A549 (cell line): Measurements from ENCODE around the gene SP100. TPM values are rescaled to one million over a fixed set of nuclear protein-coding genes. Genes with fewer than 3 reads are reported as not detected.
A peak's percentile ranks its signal among the peaks of the same experiment; 100 is the strongest.

ENCODE experiments used
- ATAC-seq, 2 experiments: fragments of 200-7000 bp in 1 of 2; fragments of >200 bp in 1 of 2; cut with Nextera tagmentation in 1 of 2; cut with Tn5 transposase in 1 of 2; 3 replicates each; pipeline versions ENCODE4 v1.8.0 to v1.9.1; 2018 to 2020; ENCODE audit warnings: mild to moderate bottlenecking in 1 of 2, moderate library complexity in 1 of 2
- CTCF ChIA-PET: fragments of 300-600 bp; sonication (Branson Sonifier 250); formaldehyde crosslinking; extraction: SDS; loops from one replicate; lab custom pipeline; 2021; ENCODE audit warnings: antibody characterized with exemption, inconsistent platforms; lab: Yijun Ruan, JAX
- POLR2A ChIA-PET: fragments of 350-600 bp; formaldehyde crosslinking; extraction: SDS; loops from one replicate; lab custom pipeline; 2021; ENCODE audit warnings: antibody characterized with exemption, inconsistent platforms; lab: Yijun Ruan, JAX
- DNase-seq, 2 experiments: peaks; one replicate each; pipeline versions ENCODE4 v3.0.0 to v3.0.0-alpha.2; 2011 to 2016; ENCODE audit warnings: low read depth in 1 of 2, low spot score in 1 of 2
- FAIRE-seq: peaks from 2 replicates; lab custom pipeline; 2011; peaks lifted over from hg19 to GRCh38; lab: Jason Lieb, UNC
- H3K27ac ChIP-seq, 2 experiments: fragments of >200 bp; sonication (Bioruptor Twin); formaldehyde crosslinking; 3 replicates each; pipeline ENCODE4 v1.5.1; 2016 to 2017
- H3K4me1 ChIP-seq: fragments of >200 bp; sonication (Bioruptor Twin); formaldehyde crosslinking; 3 replicates; pipeline ENCODE4 v1.6.1; 2016
- H3K4me2 ChIP-seq: fragments of >200 bp; sonication (Bioruptor Twin); formaldehyde crosslinking; 3 replicates; pipeline ENCODE4 v1.6.1; 2016
- H3K4me3 ChIP-seq: fragments of >200 bp; sonication (Bioruptor Twin); formaldehyde crosslinking; 3 replicates; pipeline ENCODE4 v1.5.1; 2016
- H3K9me3 ChIP-seq: fragments of >200 bp; sonication (Bioruptor Twin); formaldehyde crosslinking; 3 replicates; pipeline ENCODE4 v1.6.1; 2016
- BHLHE40 ChIP-seq: IDR thresholded peaks from 2 replicates; pipeline ENCODE4 v1.6.1; 2012; ENCODE audit warnings: low read depth, low read length, inconsistent platforms
- CBX2 ChIP-seq: fragments of 200-600 bp; sonication (generic); IDR thresholded peaks from 2 replicates; pipeline ENCODE4 v1.6.1; 2016; ENCODE audit warnings: low read depth, mild to moderate bottlenecking, borderline replicate concordance
- CEBPB ChIP-seq, 2 experiments: fragments of >200 bp in 1 of 2; sonication (Bioruptor Twin) in 1 of 2; formaldehyde crosslinking in 1 of 2; IDR thresholded peaks; 2 replicates each; pipeline ENCODE4 v1.6.1; 2012 to 2016
- CHD2 ChIP-seq: fragments of 150-350 bp; IDR thresholded peaks from 2 replicates; pipeline ENCODE4 v1.6.1; 2014; ENCODE audit warnings: low read length; ENCODE audit not compliant: partially characterized antibody
- CHD4 ChIP-seq: fragments of 200-600 bp; sonication (generic); IDR thresholded peaks from 2 replicates; pipeline ENCODE4 v1.6.1; 2016; ENCODE audit warnings: antibody characterized with exemption, mild to moderate bottlenecking, borderline replicate concordance
- EP300 ChIP-seq, 2 experiments: fragments of >200 bp; sonication (Bioruptor Twin); formaldehyde crosslinking; IDR thresholded peaks; 2 replicates in 1 of 2; 3 replicates in 1 of 2; pipeline ENCODE4 v1.6.1; 2016 to 2017
- FOSB ChIP-seq: fragments of 250-450 bp; sonication (Bioruptor Pico); IDR thresholded peaks from 2 replicates; pipeline ENCODE4 v1.5.0; 2020; ENCODE audit warnings: mild to moderate bottlenecking, moderate library complexity
- FOSL2 ChIP-seq, 2 experiments: fragments of 450-650 bp in 1 of 2; fragments of >200 bp in 1 of 2; sonication (Bioruptor Twin) in 1 of 2; formaldehyde crosslinking; IDR thresholded peaks; 2 replicates each; pipeline versions ENCODE4 v1.5.0 to v1.6.1; 2016 to 2020; ENCODE audit warnings: mild to moderate bottlenecking in 1 of 2, moderate library complexity in 1 of 2
- FOXS1 ChIP-seq: fragments of 250-450 bp; sonication (Bioruptor Pico); IDR thresholded peaks from 2 replicates; pipeline ENCODE4 v1.5.0; 2020; ENCODE audit warnings: mild to moderate bottlenecking, moderate library complexity
- GATA3 ChIP-seq: IDR thresholded peaks from 2 replicates; pipeline ENCODE4 v1.6.1; 2012; ENCODE audit warnings: borderline replicate concordance
- HEYL ChIP-seq: fragments of 250-450 bp; sonication (Bioruptor Pico); IDR thresholded peaks from 2 replicates; pipeline ENCODE4 v1.8.0; 2021; ENCODE audit warnings: mild to moderate bottlenecking, moderate library complexity
- HOXB13 ChIP-seq: fragments of 250-450 bp; sonication (Bioruptor Pico); IDR thresholded peaks from 2 replicates; pipeline ENCODE4 v1.5.0; 2020; ENCODE audit warnings: low read depth, mild to moderate bottlenecking, moderate library complexity
- HOXB5 ChIP-seq: fragments of 250-450 bp; sonication (Bioruptor Pico); IDR thresholded peaks from 2 replicates; pipeline ENCODE4 v1.5.0; 2020; ENCODE audit warnings: mild to moderate bottlenecking, moderate library complexity
- JUN ChIP-seq, 2 experiments: fragments of >200 bp; sonication (Bioruptor Twin); formaldehyde crosslinking; IDR thresholded peaks; 2 replicates in 1 of 2; 3 replicates in 1 of 2; pipeline ENCODE4 v1.6.1; 2016 to 2017
- JUNB ChIP-seq: fragments of >200 bp; sonication (Bioruptor Twin); formaldehyde crosslinking; IDR thresholded peaks from 2 replicates; pipeline ENCODE4 v1.6.1; 2016
- KDM1A ChIP-seq: fragments of 200-600 bp; sonication (generic); IDR thresholded peaks from 2 replicates; pipeline ENCODE4 v1.6.1; 2016; ENCODE audit warnings: low read depth, mild to moderate bottlenecking
- MAFK ChIP-seq: fragments of 450-650 bp; IDR thresholded peaks from 2 replicates; pipeline ENCODE4 v1.6.1; 2014; ENCODE audit not compliant: partially characterized antibody
- MAZ ChIP-seq: fragments of 150-350 bp; IDR thresholded peaks from 2 replicates; pipeline ENCODE4 v1.6.1; 2014; ENCODE audit warnings: antibody characterized with exemption, low read depth, low read length, borderline replicate concordance
- NR3C1 ChIP-seq: fragments of >200 bp; sonication (Bioruptor Twin); formaldehyde crosslinking; IDR thresholded peaks from 3 replicates; pipeline ENCODE4 v1.6.1; 2017
- POLR2AphosphoS2 ChIP-seq: conservative IDR thresholded peaks from 2 replicates; pipeline ENCODE4 v1.6.1; 2012; ENCODE audit warnings: low read length, improper control_type of control experiment, inconsistent platforms
- RARB ChIP-seq: fragments of 250-450 bp; sonication (Bioruptor Pico); IDR thresholded peaks from 2 replicates; pipeline ENCODE4 v1.8.0; 2021; ENCODE audit warnings: mild to moderate bottlenecking, moderate library complexity
- RCOR1 ChIP-seq: fragments of 150-350 bp; IDR thresholded peaks from 2 replicates; pipeline ENCODE4 v1.6.1; 2014; ENCODE audit warnings: antibody characterized with exemption, low read length, low read depth
- RFX5 ChIP-seq: fragments of 450-650 bp; IDR thresholded peaks from 2 replicates; pipeline ENCODE4 v1.7.1; 2014; ENCODE audit warnings: antibody characterized with exemption, mild to moderate bottlenecking, moderate library complexity
- RNF2 ChIP-seq: fragments of 200-600 bp; sonication (generic); IDR thresholded peaks from 2 replicates; pipeline ENCODE4 v1.6.1; 2016; ENCODE audit warnings: low read depth, mild to moderate bottlenecking, antibody characterized with exemption, moderate library complexity, borderline replicate concordance
- SMC3 ChIP-seq: fragments of >200 bp; sonication (Bioruptor Twin); formaldehyde crosslinking; IDR thresholded peaks from 3 replicates; pipeline ENCODE4 v1.6.1; 2018; ENCODE audit warnings: inconsistent platforms
- TFCP2L1 ChIP-seq: fragments of 250-450 bp; sonication (Bioruptor Pico); IDR thresholded peaks from 2 replicates; pipeline ENCODE4 v1.5.0; 2021; ENCODE audit warnings: mild to moderate bottlenecking
- TP53 ChIP-seq: fragments of 250-450 bp; sonication (Bioruptor Pico); IDR thresholded peaks from 2 replicates; pipeline ENCODE4 v1.5.0; 2021; ENCODE audit warnings: mild to moderate bottlenecking, moderate library complexity
- ZFP36 ChIP-seq: fragments of 450-650 bp; IDR thresholded peaks from 2 replicates; pipeline ENCODE4 v1.6.1; 2014; ENCODE audit warnings: borderline replicate concordance; ENCODE audit not compliant: partially characterized antibody
- ZSCAN20 ChIP-seq: fragments of 250-450 bp; sonication (Bioruptor Pico); IDR thresholded peaks from 2 replicates; pipeline ENCODE4 v1.8.0; 2022; ENCODE audit warnings: mild to moderate bottlenecking, moderate library complexity
- WGBS: methylation state at CpG from one replicate; pipeline ENCODE4 v1.1.6; 2017; ENCODE audit errors: missing lambda C conversion rate; 5-methylcytosine and 5-hydroxymethylcytosine counted together
- polyA plus RNA-seq, 4 experiments: library from polyadenylated mRNA; depleted of rRNA in 3 of 4; stranded (reverse); fragments of >200 nt; fragmentation: RNase III in 1 of 4; extraction: RNeasy Plus Mini Kit Qiagen cat#74134 plus additional on column Dnase treatment in 1 of 4; gene quantifications; 2 replicates in 3 of 4; 3 replicates in 1 of 4; pipeline ENCODE4 v1.2.3, GENCODE V29; 2011 to 2017
- TF ChIP-seq, protein P1 (sequence below): fragments of >200 bp; sonication (Bioruptor Twin); formaldehyde crosslinking; IDR thresholded peaks from 3 replicates; pipeline ENCODE4 v1.5.1; 2016
- TF ChIP-seq, protein P2 (sequence below): fragments of 450-650 bp; IDR thresholded peaks from 2 replicates; pipeline ENCODE4 v1.6.1; 2014; ENCODE audit warnings: antibody characterized with exemption
- TF ChIP-seq, protein P3 (sequence below): IDR thresholded peaks from 2 replicates; pipeline ENCODE4 v1.6.1; 2012
- TF ChIP-seq, protein P4 (sequence below): fragments of 250-450 bp; sonication (Bioruptor Pico); IDR thresholded peaks from 2 replicates; pipeline ENCODE4 v1.5.0; 2020; ENCODE audit warnings: low read depth, mild to moderate bottlenecking, moderate library complexity
- TF ChIP-seq, protein P5 (sequence below): fragments of 250-450 bp; sonication (Bioruptor Pico); IDR thresholded peaks from 2 replicates; pipeline ENCODE4 v1.5.0; 2021; ENCODE audit warnings: mild to moderate bottlenecking, moderate library complexity, borderline replicate concordance
- TF ChIP-seq, protein P6 (sequence below): fragments of >200 bp; sonication (Bioruptor Twin); formaldehyde crosslinking; IDR thresholded peaks from 3 replicates; pipeline ENCODE4 v1.6.1; 2016

SP100 gene
- polyA plus RNA-seq, 2 of the 4 experiments (the other 2 are of a cell fraction) = 23.7 to 39.8 TPM

DNA sequence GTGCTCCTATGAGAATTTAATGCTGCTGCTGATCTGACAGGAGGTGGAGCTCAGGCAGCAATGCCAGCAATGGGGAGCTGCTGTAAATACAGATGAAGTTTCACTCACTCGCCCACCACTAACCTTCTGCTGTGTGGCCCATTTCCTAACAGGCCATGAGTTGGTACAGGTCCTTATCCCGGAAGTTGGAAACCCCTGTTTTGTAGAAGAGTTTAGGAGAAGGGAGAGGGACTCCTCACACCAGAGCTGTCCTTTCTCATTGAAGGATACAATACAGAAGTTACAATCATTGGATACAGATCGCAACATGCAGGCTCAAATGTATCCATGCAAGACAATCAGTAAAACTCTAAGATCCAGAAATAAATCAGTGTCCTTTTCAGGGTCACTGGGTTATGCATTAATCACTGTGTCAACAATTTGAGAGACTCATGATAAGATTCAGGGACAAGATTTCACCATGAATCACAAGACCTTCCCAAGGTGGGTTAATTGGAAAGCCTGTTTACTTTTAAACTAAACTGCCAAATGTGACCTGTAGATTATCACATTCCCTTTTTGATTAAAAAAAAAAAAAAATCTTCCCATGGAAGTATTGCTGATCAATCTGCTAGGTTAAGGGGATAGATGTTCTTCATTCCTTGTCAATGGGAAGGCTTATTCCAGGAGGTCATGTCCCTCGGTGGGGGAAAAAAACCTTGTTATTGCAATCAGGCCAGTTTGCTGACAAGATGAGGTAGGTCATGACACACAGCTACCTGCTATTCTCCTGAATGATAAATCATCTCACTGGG lies 97.2 kb downstream of the SP100 start:
- TF ChIP-seq JUNB (peak; percentile 65), TFCP2L1 (CRISPR knock-in tag) (no peak), NR3C1 (no peak), SMC3 (no peak), FOXS1 (no peak), GATA3 (peak; percentile 69; the same call in 1 of the 2 replicates), BHLHE40 (no peak), EP300 (IDR thresholded peaks at IDR 0.05) (peak in 1 of 2 experiments; percentile 24; a peak in 1 of 5 replicates), MAZ (no peak), RARB (CRISPR knock-in tag) (no peak), ZFP36 (no peak), RNF2 (no peak), HEYL (CRISPR knock-in tag) (no peak), RCOR1 (no peak), MAFK (no peak), CHD4 (no peak), HOXB13 (CRISPR knock-in tag) (no peak), FOSL2 (IDR thresholded peaks at IDR 0.05) (peak; percentile 17; the same call in 1 of the 2 replicates), FOSL2 (CRISPR knock-in tag; IDR thresholded peaks at IDR 0.05) (peak; percentile 46; the same call in 1 of the 2 replicates), FOSB (CRISPR knock-in tag) (no peak), HOXB5 (CRISPR knock-in tag) (no peak), ZSCAN20 (no peak), TP53 (CRISPR knock-in tag) (no peak), KDM1A (no peak), RFX5 (no peak), CBX2 (no peak), CEBPB (IDR thresholded peaks at IDR 0.05) (no peak), CHD2 (no peak), JUN (IDR thresholded peaks at IDR 0.05) (no peak), POLR2AphosphoS2 (no peak)
- TF ChIP-seq, protein P1, sequence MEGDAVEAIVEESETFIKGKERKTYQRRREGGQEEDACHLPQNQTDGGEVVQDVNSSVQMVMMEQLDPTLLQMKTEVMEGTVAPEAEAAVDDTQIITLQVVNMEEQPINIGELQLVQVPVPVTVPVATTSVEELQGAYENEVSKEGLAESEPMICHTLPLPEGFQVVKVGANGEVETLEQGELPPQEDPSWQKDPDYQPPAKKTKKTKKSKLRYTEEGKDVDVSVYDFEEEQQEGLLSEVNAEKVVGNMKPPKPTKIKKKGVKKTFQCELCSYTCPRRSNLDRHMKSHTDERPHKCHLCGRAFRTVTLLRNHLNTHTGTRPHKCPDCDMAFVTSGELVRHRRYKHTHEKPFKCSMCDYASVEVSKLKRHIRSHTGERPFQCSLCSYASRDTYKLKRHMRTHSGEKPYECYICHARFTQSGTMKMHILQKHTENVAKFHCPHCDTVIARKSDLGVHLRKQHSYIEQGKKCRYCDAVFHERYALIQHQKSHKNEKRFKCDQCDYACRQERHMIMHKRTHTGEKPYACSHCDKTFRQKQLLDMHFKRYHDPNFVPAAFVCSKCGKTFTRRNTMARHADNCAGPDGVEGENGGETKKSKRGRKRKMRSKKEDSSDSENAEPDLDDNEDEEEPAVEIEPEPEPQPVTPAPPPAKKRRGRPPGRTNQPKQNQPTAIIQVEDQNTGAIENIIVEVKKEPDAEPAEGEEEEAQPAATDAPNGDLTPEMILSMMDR = no peak
- TF ChIP-seq, protein P2, sequence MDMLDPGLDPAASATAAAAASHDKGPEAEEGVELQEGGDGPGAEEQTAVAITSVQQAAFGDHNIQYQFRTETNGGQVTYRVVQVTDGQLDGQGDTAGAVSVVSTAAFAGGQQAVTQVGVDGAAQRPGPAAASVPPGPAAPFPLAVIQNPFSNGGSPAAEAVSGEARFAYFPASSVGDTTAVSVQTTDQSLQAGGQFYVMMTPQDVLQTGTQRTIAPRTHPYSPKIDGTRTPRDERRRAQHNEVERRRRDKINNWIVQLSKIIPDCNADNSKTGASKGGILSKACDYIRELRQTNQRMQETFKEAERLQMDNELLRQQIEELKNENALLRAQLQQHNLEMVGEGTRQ = no peak
- TF ChIP-seq, protein P3, sequence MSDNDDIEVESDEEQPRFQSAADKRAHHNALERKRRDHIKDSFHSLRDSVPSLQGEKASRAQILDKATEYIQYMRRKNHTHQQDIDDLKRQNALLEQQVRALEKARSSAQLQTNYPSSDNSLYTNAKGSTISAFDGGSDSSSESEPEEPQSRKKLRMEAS = no peak
- TF ChIP-seq, protein P4, sequence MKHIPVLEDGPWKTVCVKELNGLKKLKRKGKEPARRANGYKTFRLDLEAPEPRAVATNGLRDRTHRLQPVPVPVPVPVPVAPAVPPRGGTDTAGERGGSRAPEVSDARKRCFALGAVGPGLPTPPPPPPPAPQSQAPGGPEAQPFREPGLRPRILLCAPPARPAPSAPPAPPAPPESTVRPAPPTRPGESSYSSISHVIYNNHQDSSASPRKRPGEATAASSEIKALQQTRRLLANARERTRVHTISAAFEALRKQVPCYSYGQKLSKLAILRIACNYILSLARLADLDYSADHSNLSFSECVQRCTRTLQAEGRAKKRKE = no peak
- TF ChIP-seq, protein P5, sequence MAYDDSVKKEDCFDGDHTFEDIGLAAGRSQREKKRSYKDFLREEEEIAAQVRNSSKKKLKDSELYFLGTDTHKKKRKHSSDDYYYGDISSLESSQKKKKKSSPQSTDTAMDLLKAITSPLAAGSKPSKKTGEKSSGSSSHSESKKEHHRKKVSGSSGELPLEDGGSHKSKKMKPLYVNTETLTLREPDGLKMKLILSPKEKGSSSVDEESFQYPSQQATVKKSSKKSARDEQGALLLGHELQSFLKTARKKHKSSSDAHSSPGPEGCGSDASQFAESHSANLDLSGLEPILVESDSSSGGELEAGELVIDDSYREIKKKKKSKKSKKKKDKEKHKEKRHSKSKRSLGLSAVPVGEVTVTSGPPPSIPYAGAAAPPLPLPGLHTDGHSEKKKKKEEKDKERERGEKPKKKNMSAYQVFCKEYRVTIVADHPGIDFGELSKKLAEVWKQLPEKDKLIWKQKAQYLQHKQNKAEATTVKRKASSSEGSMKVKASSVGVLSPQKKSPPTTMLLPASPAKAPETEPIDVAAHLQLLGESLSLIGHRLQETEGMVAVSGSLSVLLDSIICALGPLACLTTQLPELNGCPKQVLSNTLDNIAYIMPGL (CRISPR knock-in tag) = no peak
- TF ChIP-seq, protein P6, sequence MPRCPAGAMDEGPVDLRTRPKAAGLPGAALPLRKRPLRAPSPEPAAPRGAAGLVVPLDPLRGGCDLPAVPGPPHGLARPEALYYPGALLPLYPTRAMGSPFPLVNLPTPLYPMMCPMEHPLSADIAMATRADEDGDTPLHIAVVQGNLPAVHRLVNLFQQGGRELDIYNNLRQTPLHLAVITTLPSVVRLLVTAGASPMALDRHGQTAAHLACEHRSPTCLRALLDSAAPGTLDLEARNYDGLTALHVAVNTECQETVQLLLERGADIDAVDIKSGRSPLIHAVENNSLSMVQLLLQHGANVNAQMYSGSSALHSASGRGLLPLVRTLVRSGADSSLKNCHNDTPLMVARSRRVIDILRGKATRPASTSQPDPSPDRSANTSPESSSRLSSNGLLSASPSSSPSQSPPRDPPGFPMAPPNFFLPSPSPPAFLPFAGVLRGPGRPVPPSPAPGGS = no peak
- H3K9me3 ChIP-seq = no peaks in the 10 kb centered on the region
- ATAC-seq = peak; percentile 64 to 68; a peak in 5 of 6 replicates
- peak overlapping the region; percentile 48 to 65; a peak in 5 of 6 replicates for H3K27ac ChIP-seq
- H3K4me2 ChIP-seq = peak overlapping the region; percentile 65
- DNase-seq = peak; percentile 7 to 31
- POLR2A ChIA-PET = no interaction called here
- peaks cover 18% of the 10 kb centered on the region for H3K4me1 ChIP-seq
- H3K4me3 ChIP-seq = no peak overlapping the region
- FAIRE-seq = no peak
- CTCF ChIA-PET = no interaction called here
- 40% methylated on average over 4 of the region's 4 CpGs for WGBS
